ENCODE data around the gene EGFL6.

The EGFL6 gene

DNA sequence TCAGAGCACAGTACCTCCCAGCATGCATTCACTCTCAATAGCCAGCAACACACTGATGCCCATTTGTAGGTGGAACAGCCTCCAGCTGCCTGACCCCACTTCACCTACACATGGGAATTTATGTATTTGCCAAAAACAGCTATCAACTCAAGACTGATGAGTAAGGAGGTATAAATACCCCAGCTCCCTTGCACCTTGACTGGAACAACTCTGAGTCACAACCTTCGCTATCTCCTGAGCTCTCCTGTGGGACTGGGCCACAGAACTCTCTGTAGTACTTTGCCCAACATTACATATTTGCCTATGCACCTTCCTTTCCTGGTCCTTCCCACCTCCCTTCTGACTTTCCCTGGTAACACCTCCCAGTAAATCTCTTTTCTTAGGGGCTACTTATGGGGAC is 16.5 kb upstream of the EGFL6 start:
- no peak overlapping the region for H4K12ac ChIP-seq (ENCODE audit: low read depth, low read length)
- no peak overlapping the region for H3K4me2 ChIP-seq (ENCODE audit: low read length)
- H3K36me3 ChIP-seq (ENCODE audit: control insufficient read depth in 1 of 2, insufficient read depth in 2 of 2, low read length in 2 of 2) = no peaks in the 10 kb centered on the region
- H3K14ac ChIP-seq (ENCODE audit: low read length) = no peak overlapping the region
- H4K8ac ChIP-seq (ENCODE audit: low read depth, low read length) = no peak overlapping the region
- H2BK5ac ChIP-seq (ENCODE audit: low read depth, low read length, poor library complexity) = no peak overlapping the region
- WGBS (ENCODE audit: extremely low coverage, insufficient coverage, insufficient read length) = no CpG with 5 or more reads among the region's 1 CpG
- H3K4me1 ChIP-seq (ENCODE audit: control insufficient read depth in 1 of 2, insufficient read depth in 2 of 2, low read length in 2 of 2) = peaks cover 0 to 3% of the 10 kb centered on the region in 2 experiments
- no peak overlapping the region for H2AFZ ChIP-seq (ENCODE audit: insufficient read depth, low read length, poor library complexity)
- H4K91ac ChIP-seq (ENCODE audit: low read depth, low read length) = peak overlapping the region; percentile 33
- no peak overlapping the region for H3K9ac ChIP-seq (ENCODE audit: low read length)
- H2BK120ac ChIP-seq (ENCODE audit: insufficient read depth, low read length, poor library complexity) = peak overlapping the region; percentile 69
- H3K27me3 ChIP-seq (ENCODE audit: insufficient read depth, low read length) = no peaks in the 10 kb centered on the region
- H3K27ac ChIP-seq (ENCODE audit: low read depth, low read length) = peak overlapping the region; percentile 60
- H3K4ac ChIP-seq (ENCODE audit: low read depth, low read length) = no peak overlapping the region
- no peak overlapping the region for H3K18ac ChIP-seq (ENCODE audit: low read length)
- no peak for DNase-seq
- H2AK5ac ChIP-seq (ENCODE audit: low read length) = no peak overlapping the region
- no peaks in the 10 kb centered on the region for H3K79me2 ChIP-seq (ENCODE audit: control insufficient read depth, insufficient read depth, low read length, poor library complexity)
- H2BK12ac ChIP-seq (ENCODE audit: low read length) = no peak overlapping the region
- no peak overlapping the region for H3K4me3 ChIP-seq (ENCODE audit: low read depth, low read length)
- peaks cover 2% of the 10 kb centered on the region for H3K79me1 ChIP-seq (ENCODE audit: low read length)
- no peak overlapping the region for H3K23ac ChIP-seq (ENCODE audit: low read length)
- no peaks in the 10 kb centered on the region for H3K9me3 ChIP-seq (ENCODE audit: insufficient read depth, low read depth, low read length)

DNA sequence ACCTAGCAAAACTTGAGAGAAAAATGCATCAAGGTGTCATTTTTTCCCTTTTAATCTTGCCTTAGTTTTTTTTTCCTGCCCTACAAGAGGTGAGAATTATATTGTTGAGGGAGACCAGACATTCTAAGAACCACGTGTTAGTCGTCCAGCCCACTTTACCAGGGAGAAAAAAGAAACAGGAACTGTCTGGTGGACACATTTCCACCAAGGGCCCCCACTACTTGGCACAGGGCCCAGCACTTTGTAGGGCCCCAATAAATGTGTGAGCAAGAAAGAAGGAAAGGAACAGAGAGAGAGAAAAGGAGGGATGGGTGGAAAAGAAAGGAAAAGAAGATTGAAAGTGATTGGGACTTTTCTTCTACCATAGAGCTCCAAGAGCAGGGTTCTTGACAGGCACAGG is 3.9 kb upstream of the EGFL6 start:
- no peak overlapping the region for H3K23ac ChIP-seq (ENCODE audit: low read length)
- H3K9ac ChIP-seq (ENCODE audit: low read length) = no peak overlapping the region
- H3K79me2 ChIP-seq (ENCODE audit: control insufficient read depth, insufficient read depth, low read length, poor library complexity) = no peaks in the 10 kb centered on the region
- no peaks in the 10 kb centered on the region for H3K9me3 ChIP-seq (ENCODE audit: insufficient read depth, low read depth, low read length)
- WGBS (ENCODE audit: extremely low coverage, insufficient coverage, insufficient read length) = no CpG with 5 or more reads among the region's 2 CpGs
- no peak overlapping the region for H2BK5ac ChIP-seq (ENCODE audit: low read depth, low read length, poor library complexity)
- no peak overlapping the region for H4K91ac ChIP-seq (ENCODE audit: low read depth, low read length)
- no peaks in the 10 kb centered on the region for H3K36me3 ChIP-seq (ENCODE audit: control insufficient read depth in 1 of 2, insufficient read depth in 2 of 2, low read length in 2 of 2)
- no peak overlapping the region for H4K8ac ChIP-seq (ENCODE audit: low read depth, low read length)
- DNase-seq = no peak
- no peak overlapping the region for H4K12ac ChIP-seq (ENCODE audit: low read depth, low read length)
- no peak overlapping the region for H2BK12ac ChIP-seq (ENCODE audit: low read length)
- H3K27ac ChIP-seq (ENCODE audit: low read depth, low read length) = no peak overlapping the region
- H3K4me2 ChIP-seq (ENCODE audit: low read length) = no peak overlapping the region
- no peaks in the 10 kb centered on the region for H3K79me1 ChIP-seq (ENCODE audit: low read length)
- H2BK120ac ChIP-seq (ENCODE audit: insufficient read depth, low read length, poor library complexity) = no peak overlapping the region
- H3K14ac ChIP-seq (ENCODE audit: low read length) = no peak overlapping the region
- no peak overlapping the region for H2AFZ ChIP-seq (ENCODE audit: insufficient read depth, low read length, poor library complexity)
- H3K4me3 ChIP-seq (ENCODE audit: low read depth, low read length) = no peak overlapping the region
- peaks cover 21% of the 10 kb centered on the region for H3K27me3 ChIP-seq (ENCODE audit: insufficient read depth, low read length)
- no peak overlapping the region for H2AK5ac ChIP-seq (ENCODE audit: low read length)
- no peak overlapping the region for H3K4ac ChIP-seq (ENCODE audit: low read depth, low read length)
- H3K18ac ChIP-seq (ENCODE audit: low read length) = no peak overlapping the region
- H3K4me1 ChIP-seq (ENCODE audit: control insufficient read depth in 1 of 2, insufficient read depth in 2 of 2, low read length in 2 of 2) = peaks cover 3 to 7% of the 10 kb centered on the region in 2 experiments

DNA sequence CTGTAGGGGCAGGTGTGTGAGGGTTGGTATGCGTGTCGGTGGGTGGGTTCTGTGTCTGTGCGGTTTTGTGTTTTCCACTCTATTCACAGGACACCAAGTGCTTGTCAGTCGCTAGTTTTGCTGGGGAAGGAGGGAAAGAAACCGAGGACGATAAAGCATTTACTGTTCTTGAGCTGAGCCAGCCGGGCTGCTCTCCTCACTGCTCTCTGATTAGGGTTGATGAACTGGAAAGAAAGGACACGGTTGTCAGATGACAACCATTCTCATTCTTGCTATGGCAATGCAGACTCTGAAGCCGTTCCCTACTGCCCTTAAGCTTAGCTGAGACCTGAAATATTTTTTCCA is 832 bp downstream of the EGFL6 start:
- H4K8ac ChIP-seq (ENCODE audit: low read depth, low read length) = no peak overlapping the region
- no peak overlapping the region for H4K12ac ChIP-seq (ENCODE audit: low read depth, low read length)
- peak overlapping the region; percentile 57 for H3K4me2 ChIP-seq (ENCODE audit: low read length)
- H2BK5ac ChIP-seq (ENCODE audit: low read depth, low read length, poor library complexity) = no peak overlapping the region
- H3K27ac ChIP-seq (ENCODE audit: low read depth, low read length) = no peak overlapping the region
- no peaks in the 10 kb centered on the region for H3K79me1 ChIP-seq (ENCODE audit: low read length)
- WGBS (ENCODE audit: extremely low coverage, insufficient coverage, insufficient read length) = no CpG with 5 or more reads among the region's 9 CpGs
- no peaks in the 10 kb centered on the region for H3K36me3 ChIP-seq (ENCODE audit: control insufficient read depth in 1 of 2, insufficient read depth in 2 of 2, low read length in 2 of 2)
- no peak overlapping the region for H3K9ac ChIP-seq (ENCODE audit: low read length)
- peaks cover 24% of the 10 kb centered on the region for H3K27me3 ChIP-seq (ENCODE audit: insufficient read depth, low read length)
- no peak overlapping the region for H3K4me3 ChIP-seq (ENCODE audit: low read depth, low read length)
- peaks cover 3 to 7% of the 10 kb centered on the region in 2 experiments for H3K4me1 ChIP-seq (ENCODE audit: control insufficient read depth in 1 of 2, insufficient read depth in 2 of 2, low read length in 2 of 2)
- H2AFZ ChIP-seq (ENCODE audit: insufficient read depth, low read length, poor library complexity) = no peak overlapping the region
- H4K91ac ChIP-seq (ENCODE audit: low read depth, low read length) = no peak overlapping the region
- no peak overlapping the region for H2BK120ac ChIP-seq (ENCODE audit: insufficient read depth, low read length, poor library complexity)
- no peak overlapping the region for H3K14ac ChIP-seq (ENCODE audit: low read length)
- H2AK5ac ChIP-seq (ENCODE audit: low read length) = no peak overlapping the region
- no peak overlapping the region for H3K18ac ChIP-seq (ENCODE audit: low read length)
- no peak overlapping the region for H3K4ac ChIP-seq (ENCODE audit: low read depth, low read length)
- H3K79me2 ChIP-seq (ENCODE audit: control insufficient read depth, insufficient read depth, low read length, poor library complexity) = no peaks in the 10 kb centered on the region
- no peak for DNase-seq
- H2BK12ac ChIP-seq (ENCODE audit: low read length) = no peak overlapping the region
- no peak overlapping the region for H3K23ac ChIP-seq (ENCODE audit: low read length)
- no peaks in the 10 kb centered on the region for H3K9me3 ChIP-seq (ENCODE audit: insufficient read depth, low read depth, low read length)

DNA sequence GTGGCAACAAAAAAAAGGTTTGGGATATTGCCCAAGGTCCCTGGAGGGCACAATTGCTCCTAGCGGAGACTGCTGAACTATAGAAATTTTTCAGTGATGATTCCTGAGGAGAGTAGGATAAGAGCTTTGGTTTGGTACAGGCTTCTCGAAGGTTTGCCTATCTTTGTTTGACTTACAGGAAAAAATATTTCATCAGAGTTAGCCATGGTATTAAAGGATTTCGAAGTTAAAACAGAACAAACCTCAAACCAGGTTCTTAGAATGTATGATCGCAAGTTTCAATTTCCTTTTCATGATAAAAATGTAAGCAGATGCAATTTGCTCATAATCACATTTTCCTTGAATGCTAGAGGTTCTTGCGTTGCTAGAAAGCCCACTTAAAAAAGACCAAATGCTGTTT is 1.7 kb downstream of the EGFL6 start:
- no peak for DNase-seq
- no peak overlapping the region for H2BK12ac ChIP-seq (ENCODE audit: low read length)
- no peak overlapping the region for H3K4me3 ChIP-seq (ENCODE audit: low read depth, low read length)
- H3K18ac ChIP-seq (ENCODE audit: low read length) = no peak overlapping the region
- H2AFZ ChIP-seq (ENCODE audit: insufficient read depth, low read length, poor library complexity) = no peak overlapping the region
- H2BK120ac ChIP-seq (ENCODE audit: insufficient read depth, low read length, poor library complexity) = no peak overlapping the region
- H3K9me3 ChIP-seq (ENCODE audit: insufficient read depth, low read depth, low read length) = no peaks in the 10 kb centered on the region
- no peak overlapping the region for H3K4me2 ChIP-seq (ENCODE audit: low read length)
- no peak overlapping the region for H4K91ac ChIP-seq (ENCODE audit: low read depth, low read length)
- no peak overlapping the region for H3K14ac ChIP-seq (ENCODE audit: low read length)
- no peak overlapping the region for H3K23ac ChIP-seq (ENCODE audit: low read length)
- no peak overlapping the region for H3K27ac ChIP-seq (ENCODE audit: low read depth, low read length)
- no peak overlapping the region for H4K12ac ChIP-seq (ENCODE audit: low read depth, low read length)
- H3K4me1 ChIP-seq (ENCODE audit: control insufficient read depth in 1 of 2, insufficient read depth in 2 of 2, low read length in 2 of 2) = peaks cover 3 to 7% of the 10 kb centered on the region in 2 experiments
- H3K36me3 ChIP-seq (ENCODE audit: control insufficient read depth in 1 of 2, insufficient read depth in 2 of 2, low read length in 2 of 2) = no peaks in the 10 kb centered on the region
- H3K79me1 ChIP-seq (ENCODE audit: low read length) = no peaks in the 10 kb centered on the region
- no peak overlapping the region for H3K9ac ChIP-seq (ENCODE audit: low read length)
- H2BK5ac ChIP-seq (ENCODE audit: low read depth, low read length, poor library complexity) = no peak overlapping the region
- no CpG with 5 or more reads among the region's 5 CpGs for WGBS (ENCODE audit: extremely low coverage, insufficient coverage, insufficient read length)
- no peak overlapping the region for H4K8ac ChIP-seq (ENCODE audit: low read depth, low read length)
- peaks cover 24% of the 10 kb centered on the region for H3K27me3 ChIP-seq (ENCODE audit: insufficient read depth, low read length)
- H3K4ac ChIP-seq (ENCODE audit: low read depth, low read length) = no peak overlapping the region
- no peaks in the 10 kb centered on the region for H3K79me2 ChIP-seq (ENCODE audit: control insufficient read depth, insufficient read depth, low read length, poor library complexity)
- no peak overlapping the region for H2AK5ac ChIP-seq (ENCODE audit: low read length)
